ENCODE data around the gene NECAB3. TPM values are rescaled to one million over a fixed set of nuclear protein-coding genes. Genes with fewer than 3 reads are reported as not detected.

Gene NECAB3
- total RNA-seq, 4 donors from 2014 or later = 18.1 to 38.6 (median 28.2) TPM

- TF ChIP-seq, protein P1, sequence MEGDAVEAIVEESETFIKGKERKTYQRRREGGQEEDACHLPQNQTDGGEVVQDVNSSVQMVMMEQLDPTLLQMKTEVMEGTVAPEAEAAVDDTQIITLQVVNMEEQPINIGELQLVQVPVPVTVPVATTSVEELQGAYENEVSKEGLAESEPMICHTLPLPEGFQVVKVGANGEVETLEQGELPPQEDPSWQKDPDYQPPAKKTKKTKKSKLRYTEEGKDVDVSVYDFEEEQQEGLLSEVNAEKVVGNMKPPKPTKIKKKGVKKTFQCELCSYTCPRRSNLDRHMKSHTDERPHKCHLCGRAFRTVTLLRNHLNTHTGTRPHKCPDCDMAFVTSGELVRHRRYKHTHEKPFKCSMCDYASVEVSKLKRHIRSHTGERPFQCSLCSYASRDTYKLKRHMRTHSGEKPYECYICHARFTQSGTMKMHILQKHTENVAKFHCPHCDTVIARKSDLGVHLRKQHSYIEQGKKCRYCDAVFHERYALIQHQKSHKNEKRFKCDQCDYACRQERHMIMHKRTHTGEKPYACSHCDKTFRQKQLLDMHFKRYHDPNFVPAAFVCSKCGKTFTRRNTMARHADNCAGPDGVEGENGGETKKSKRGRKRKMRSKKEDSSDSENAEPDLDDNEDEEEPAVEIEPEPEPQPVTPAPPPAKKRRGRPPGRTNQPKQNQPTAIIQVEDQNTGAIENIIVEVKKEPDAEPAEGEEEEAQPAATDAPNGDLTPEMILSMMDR (IDR thresholded peaks at IDR 0.05; ENCODE audit: low read depth) = no peak
Observed at GRCh38 chr20:33673114-33673409, 1.2 kb downstream of the NECAB3 start.

DNA sequence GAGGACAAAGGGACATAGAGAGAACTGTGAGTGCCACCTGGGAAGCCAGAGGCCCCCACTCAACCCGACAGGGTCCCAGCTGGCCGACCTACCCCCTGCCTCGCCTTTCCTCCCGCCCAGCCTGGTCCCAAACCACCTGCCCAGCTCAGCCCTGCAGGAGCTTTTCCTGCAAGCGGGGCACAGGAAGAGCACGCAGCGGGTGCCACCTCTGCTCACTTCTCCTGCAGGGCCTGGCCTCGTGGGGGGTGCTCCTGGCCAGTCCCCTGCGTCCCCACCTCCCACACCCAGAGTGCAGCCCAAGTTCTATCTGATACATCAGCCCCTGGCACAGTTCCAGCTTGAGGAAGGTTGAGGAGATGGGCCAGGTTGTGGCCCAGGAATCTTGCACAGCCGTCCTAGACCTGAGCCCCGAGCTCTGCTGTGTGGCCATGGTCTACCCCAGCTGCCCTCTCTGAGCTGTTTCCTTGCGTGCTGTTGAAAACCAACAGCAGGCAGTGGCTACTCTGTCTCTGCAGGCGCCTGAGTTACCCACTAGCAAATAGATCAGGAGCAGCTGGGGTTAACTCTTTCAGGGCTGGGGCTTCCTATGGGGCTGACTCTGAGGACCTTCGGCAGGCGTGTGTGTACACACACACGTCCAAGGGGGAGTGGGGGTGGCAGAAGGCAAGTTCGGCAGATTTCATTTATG lies 1.7 kb downstream of the NECAB3 start:
- TF ChIP-seq, protein P1 (IDR thresholded peaks at IDR 0.05; ENCODE audit: low read depth) = no peak

- TF ChIP-seq, protein P1 (IDR thresholded peaks at IDR 0.05; ENCODE audit: low read depth) = no peak
Observed at GRCh38 chr20:33671573-33672288, 2.5 kb downstream of the NECAB3 start.

GRCh38 chr20:33670715-33671499 lies 3.3 kb downstream of the NECAB3 start:
- TF ChIP-seq, protein P1 (IDR thresholded peaks at IDR 0.05; ENCODE audit: low read depth) = no peak

GRCh38 chr20:33669873-33670640 lies 4.2 kb downstream of the NECAB3 start:
- TF ChIP-seq, protein P1 (IDR thresholded peaks at IDR 0.05; ENCODE audit: low read depth) = no peak

GRCh38 chr20:33669224-33669623 lies 5.0 kb downstream of the NECAB3 start:
- TF ChIP-seq, protein P1 (IDR thresholded peaks at IDR 0.05; ENCODE audit: low read depth) = no peak
